Astrocyte of the hippocampus (primary cell): Measurements from ENCODE around the gene ZNF487.
"Not testable (repeated sequence)": the region's sequence is repeated elsewhere in the genome, so short reads cannot be mapped to it uniquely, and the experiment has no call there.

ENCODE experiments used
- DNase-seq: peaks from one replicate; pipeline ENCODE4 v3.0.0; 2011; ENCODE audit warnings: low read depth, low spot score

ZNF487 gene

GRCh38 chr10:43437141-43437870 is 395 bp downstream of the ZNF487 start:
- no peak for DNase-seq

- no peak for DNase-seq
Observed at GRCh38 chr10:43440463-43441134, 3.7 kb downstream of the ZNF487 start.

GRCh38 chr10:43444323-43444722 is 7.4 kb downstream of the ZNF487 start:
- DNase-seq = no peak

GRCh38 chr10:43444897-43445466 is 8.1 kb downstream of the ZNF487 start:
- DNase-seq = no peak

GRCh38 chr10:43446219-43447017 is 9.5 kb downstream of the ZNF487 start:
- DNase-seq = not testable (repeated sequence)

- no peak for DNase-seq
Observed at GRCh38 chr10:43448742-43449141, 11.8 kb downstream of the ZNF487 start.

GRCh38 chr10:43452356-43452914 is 15.5 kb downstream of the ZNF487 start:
- no peak for DNase-seq

- DNase-seq = no peak
Observed at GRCh38 chr10:43453266-43453831, 16.4 kb downstream of the ZNF487 start.

- not testable (repeated sequence) for DNase-seq
Observed at GRCh38 chr10:43454025-43454424, 17.1 kb downstream of the ZNF487 start.

GRCh38 chr10:43456561-43456960 is 19.6 kb downstream of the ZNF487 start:
- DNase-seq = not testable (repeated sequence)

GRCh38 chr10:43458227-43458626 is 21.3 kb downstream of the ZNF487 start:
- DNase-seq = no peak

GRCh38 chr10:43461950-43462349 is 25.0 kb downstream of the ZNF487 start:
- peak; percentile 85 for DNase-seq

- not testable (repeated sequence) for DNase-seq
Observed at GRCh38 chr10:43465086-43465735, 28.3 kb downstream of the ZNF487 start.

- not testable (repeated sequence) for DNase-seq
Observed at GRCh38 chr10:43465736-43466120, 28.8 kb downstream of the ZNF487 start.

GRCh38 chr10:43471146-43471545 is 34.2 kb downstream of the ZNF487 start:
- no peak for DNase-seq

GRCh38 chr10:43471935-43472720 is 35.2 kb downstream of the ZNF487 start:
- no peak for DNase-seq

- DNase-seq = no peak
Observed at GRCh38 chr10:43479275-43479674, 42.4 kb downstream of the ZNF487 start.

- DNase-seq = no peak
Observed at GRCh38 chr10:43482319-43483078, 45.6 kb downstream of the ZNF487 start.

- no peak for DNase-seq
Observed at GRCh38 chr10:43491855-43492254, 54.9 kb downstream of the ZNF487 start.
